ENCODE data around the gene CENPN.

DNA sequence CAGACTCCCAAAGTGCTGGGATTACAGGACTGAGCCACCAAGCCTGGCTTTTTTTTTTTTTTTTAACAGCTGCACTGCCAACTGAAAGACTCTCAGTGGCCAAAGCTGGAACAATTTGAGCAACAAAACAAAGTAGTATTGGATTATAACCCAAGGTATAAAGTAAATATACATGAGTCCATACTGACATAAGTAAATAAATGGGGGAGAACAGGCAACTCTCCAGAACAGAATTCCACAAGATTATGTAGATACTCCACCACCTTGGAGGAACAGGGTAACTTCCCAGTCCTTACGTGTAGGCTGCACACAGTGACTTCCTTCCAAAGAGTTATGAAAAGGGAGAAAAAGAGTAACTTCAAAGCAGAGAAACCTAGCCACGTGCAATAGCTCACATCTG lies 16.0 kb upstream of the CENPN start:
- TF ChIP-seq, protein P1, sequence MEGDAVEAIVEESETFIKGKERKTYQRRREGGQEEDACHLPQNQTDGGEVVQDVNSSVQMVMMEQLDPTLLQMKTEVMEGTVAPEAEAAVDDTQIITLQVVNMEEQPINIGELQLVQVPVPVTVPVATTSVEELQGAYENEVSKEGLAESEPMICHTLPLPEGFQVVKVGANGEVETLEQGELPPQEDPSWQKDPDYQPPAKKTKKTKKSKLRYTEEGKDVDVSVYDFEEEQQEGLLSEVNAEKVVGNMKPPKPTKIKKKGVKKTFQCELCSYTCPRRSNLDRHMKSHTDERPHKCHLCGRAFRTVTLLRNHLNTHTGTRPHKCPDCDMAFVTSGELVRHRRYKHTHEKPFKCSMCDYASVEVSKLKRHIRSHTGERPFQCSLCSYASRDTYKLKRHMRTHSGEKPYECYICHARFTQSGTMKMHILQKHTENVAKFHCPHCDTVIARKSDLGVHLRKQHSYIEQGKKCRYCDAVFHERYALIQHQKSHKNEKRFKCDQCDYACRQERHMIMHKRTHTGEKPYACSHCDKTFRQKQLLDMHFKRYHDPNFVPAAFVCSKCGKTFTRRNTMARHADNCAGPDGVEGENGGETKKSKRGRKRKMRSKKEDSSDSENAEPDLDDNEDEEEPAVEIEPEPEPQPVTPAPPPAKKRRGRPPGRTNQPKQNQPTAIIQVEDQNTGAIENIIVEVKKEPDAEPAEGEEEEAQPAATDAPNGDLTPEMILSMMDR (IDR thresholded peaks at IDR 0.05; ENCODE audit: low read depth, low read length) = no peak
- TF ChIP-seq EZH2phosphoT487 (IDR thresholded peaks at IDR 0.05; ENCODE audit: low read depth) = no peak

All from OCI-LY3 (cell line).